HUES48 (cell line): ENCODE measurements around the gene DMRT3.
A peak's percentile ranks its signal among the peaks of the same experiment; 100 is the strongest.

Experiments
- H3K27ac ChIP-seq: one replicate; pipeline ENCODE4 v1.7.0; 2013; ENCODE audit warnings: low read depth, low read length, inconsistent platforms
- H3K27me3 ChIP-seq: 2 replicates; pipeline ENCODE4 v1.6.1; 2013; ENCODE audit warnings: mild to moderate bottlenecking, low read length; ENCODE audit not compliant: control insufficient read depth, insufficient read depth
- H3K36me3 ChIP-seq: 2 replicates; pipeline ENCODE4 v1.6.1; 2013; ENCODE audit warnings: low read length; ENCODE audit not compliant: control insufficient read depth, insufficient read depth
- H3K4me1 ChIP-seq: 2 replicates; pipeline ENCODE4 v1.6.1; 2013; ENCODE audit warnings: mild to moderate bottlenecking, low read length; ENCODE audit not compliant: control insufficient read depth, insufficient read depth
- H3K4me3 ChIP-seq: 2 replicates; pipeline ENCODE4 v1.5.1; 2013; ENCODE audit warnings: mild to moderate bottlenecking, low read depth, low read length
- H3K9ac ChIP-seq: 2 replicates; pipeline ENCODE4 v1.6.1; 2013; ENCODE audit warnings: mild to moderate bottlenecking, low read depth, low read length, moderate library complexity
- H3K9me3 ChIP-seq: 2 replicates; pipeline ENCODE4 v1.6.1; 2013; ENCODE audit warnings: low read length; ENCODE audit not compliant: control insufficient read depth, insufficient read depth

Gene DMRT3

DNA sequence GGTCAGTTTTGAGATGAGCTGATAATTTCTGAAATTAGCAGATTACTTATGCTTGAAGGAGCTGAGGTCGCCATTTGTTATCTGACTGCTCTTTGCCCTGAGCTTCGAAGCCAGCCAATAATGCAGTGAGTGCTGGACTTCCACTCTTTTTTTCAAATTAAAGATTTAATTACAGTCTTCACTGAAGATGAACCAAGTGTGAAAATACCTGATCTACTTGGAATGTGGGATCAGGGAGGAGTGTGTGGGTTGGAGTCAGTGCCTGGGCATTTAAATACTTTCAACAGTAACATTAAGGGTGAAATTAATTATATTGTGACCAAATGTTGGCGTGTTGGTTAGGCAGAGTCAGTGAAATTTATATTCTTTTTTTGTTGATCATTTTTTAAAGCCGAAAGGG is 23.9 kb upstream of the DMRT3 start:
- Histone ChIP-seq H3K27me3 (peaks cover 6% of the 10 kb centered on the region; the same call in 1 of the 2 replicates), H3K36me3 (no peaks in the 10 kb centered on the region), H3K4me3 (no peak overlapping the region), H3K27ac (no peak overlapping the region), H3K9ac (no peak overlapping the region), H3K4me1 (no peaks in the 10 kb centered on the region), H3K9me3 (no peaks in the 10 kb centered on the region)

DNA sequence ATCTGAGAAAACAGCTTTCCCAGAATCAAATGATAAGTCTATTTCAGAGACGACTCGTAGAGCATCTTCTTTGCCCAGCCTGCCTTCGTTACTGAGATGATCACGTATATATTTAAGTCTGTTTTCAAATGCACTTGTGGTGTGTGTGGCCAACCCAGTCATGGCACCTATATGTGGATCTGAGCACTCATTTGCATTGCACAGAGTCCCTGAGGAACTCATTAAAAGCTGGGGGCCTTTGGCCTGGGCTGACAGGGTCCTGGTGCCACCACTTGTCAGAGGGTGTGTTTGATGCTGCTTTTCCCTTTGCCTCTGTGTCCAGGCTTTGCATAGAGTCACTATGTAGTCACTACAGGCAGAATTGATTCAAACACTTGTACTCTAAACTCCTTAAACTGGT is 17.4 kb upstream of the DMRT3 start:
- Histone ChIP-seq H3K9me3 (no peaks in the 10 kb centered on the region), H3K4me1 (no peaks in the 10 kb centered on the region), H3K27ac (no peak overlapping the region), H3K36me3 (no peaks in the 10 kb centered on the region), H3K9ac (no peak overlapping the region), H3K4me3 (no peak overlapping the region), H3K27me3 (peaks cover 27% of the 10 kb centered on the region)

DNA sequence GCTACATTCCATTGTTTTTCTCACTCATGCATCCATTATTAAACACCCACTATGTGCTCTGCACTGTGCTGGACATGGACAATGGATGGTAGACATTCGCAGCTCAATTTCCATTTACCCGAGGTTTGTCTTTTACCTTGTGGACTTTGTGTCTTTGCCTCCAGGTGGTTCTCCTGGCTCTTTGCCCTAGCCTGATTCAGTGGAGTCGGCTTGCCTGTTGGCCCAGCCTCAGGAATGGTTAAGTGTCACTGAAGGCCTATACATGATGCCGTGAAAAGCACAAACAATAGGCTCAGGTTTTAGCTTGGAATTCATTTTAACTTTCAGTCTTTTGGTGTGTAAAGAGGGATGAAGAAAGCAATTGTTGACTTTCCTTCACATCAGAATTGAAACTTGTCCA is 16.5 kb upstream of the DMRT3 start:
- Histone ChIP-seq H3K4me3 (no peak overlapping the region), H3K9ac (no peak overlapping the region), H3K9me3 (no peaks in the 10 kb centered on the region), H3K27me3 (peaks cover 35% of the 10 kb centered on the region), H3K27ac (no peak overlapping the region), H3K4me1 (no peaks in the 10 kb centered on the region), H3K36me3 (no peaks in the 10 kb centered on the region)

DNA sequence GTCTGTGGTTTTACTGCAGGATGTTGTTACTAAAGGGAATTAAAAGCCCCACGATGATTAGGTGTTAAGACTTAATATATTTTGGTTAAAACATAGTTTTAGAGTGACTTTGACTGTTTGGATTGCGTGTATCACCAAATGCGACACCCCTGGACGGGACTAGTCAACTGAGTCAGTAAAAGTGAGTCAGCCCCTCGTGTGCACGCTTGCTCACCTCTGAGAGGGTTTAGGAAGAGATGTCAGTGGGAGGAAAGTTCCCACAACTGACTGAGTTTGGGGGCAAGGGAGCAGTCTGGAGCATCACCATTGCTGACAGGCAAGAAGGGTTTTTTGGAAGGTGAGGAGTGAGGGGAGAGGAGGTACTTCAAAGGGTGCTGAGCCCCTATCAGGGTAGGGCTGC is 14.4 kb upstream of the DMRT3 start:
- H3K9ac ChIP-seq: no peak overlapping the region
- H3K9me3 ChIP-seq: no peaks in the 10 kb centered on the region
- H3K36me3 ChIP-seq: no peaks in the 10 kb centered on the region
- peaks cover 56% of the 10 kb centered on the region for H3K27me3 ChIP-seq
- no peak overlapping the region for H3K27ac ChIP-seq
- 0 out of 2 replicates have a peak, but pooled peaks cover 3% of the 10 kb centered on the region for H3K4me1 ChIP-seq
- no peak overlapping the region for H3K4me3 ChIP-seq

DNA sequence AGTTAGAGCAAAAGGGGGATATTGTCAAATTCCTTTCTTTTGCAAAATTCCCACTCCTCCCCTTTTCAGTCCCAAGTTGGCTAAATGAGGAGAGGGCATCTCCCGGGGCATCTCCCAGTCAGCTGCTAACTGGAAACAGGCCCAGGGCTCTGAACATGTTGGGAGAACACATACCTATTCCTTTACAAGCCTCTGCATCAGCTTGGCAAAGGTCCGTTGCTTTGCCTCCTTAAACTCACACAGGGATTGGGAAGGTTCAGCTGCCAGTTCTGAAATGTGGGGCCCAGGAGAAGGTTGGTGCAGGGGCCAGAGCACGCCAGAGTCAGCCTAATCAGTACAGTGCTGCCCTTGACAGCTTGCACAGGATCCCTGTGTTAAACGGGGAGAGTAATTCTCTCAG is 11.0 kb upstream of the DMRT3 start:
- no peaks in the 10 kb centered on the region for H3K9me3 ChIP-seq
- H3K27ac ChIP-seq: no peak overlapping the region
- no peaks in the 10 kb centered on the region for H3K36me3 ChIP-seq
- H3K27me3 ChIP-seq: peaks cover 91% of the 10 kb centered on the region
- H3K4me1 ChIP-seq: peaks cover 19% of the 10 kb centered on the region; the same call in 1 of the 2 replicates
- H3K9ac ChIP-seq: no peak overlapping the region
- H3K4me3 ChIP-seq: no peak overlapping the region

DNA sequence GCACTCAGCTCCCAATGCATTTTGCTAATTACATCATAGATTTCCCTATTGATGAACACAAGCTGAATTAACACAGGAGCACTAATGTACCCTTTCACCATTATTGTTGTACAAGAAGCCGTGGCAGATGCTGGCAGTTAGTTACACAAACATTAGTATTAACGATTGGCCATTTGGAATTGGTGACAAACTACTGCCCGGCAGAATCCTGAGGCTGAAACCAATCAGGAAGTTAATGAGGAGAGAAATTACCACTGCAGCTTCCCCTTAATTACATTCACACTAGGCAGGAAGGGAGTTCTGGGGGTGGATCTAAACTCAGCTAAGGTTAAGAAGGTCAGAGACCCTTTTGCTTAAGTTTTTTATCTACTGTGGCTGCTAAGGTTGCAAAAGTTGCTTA is 9.6 kb upstream of the DMRT3 start:
- H3K4me3 ChIP-seq: no peak overlapping the region
- peaks cover 95% of the 10 kb centered on the region for H3K27me3 ChIP-seq

DNA sequence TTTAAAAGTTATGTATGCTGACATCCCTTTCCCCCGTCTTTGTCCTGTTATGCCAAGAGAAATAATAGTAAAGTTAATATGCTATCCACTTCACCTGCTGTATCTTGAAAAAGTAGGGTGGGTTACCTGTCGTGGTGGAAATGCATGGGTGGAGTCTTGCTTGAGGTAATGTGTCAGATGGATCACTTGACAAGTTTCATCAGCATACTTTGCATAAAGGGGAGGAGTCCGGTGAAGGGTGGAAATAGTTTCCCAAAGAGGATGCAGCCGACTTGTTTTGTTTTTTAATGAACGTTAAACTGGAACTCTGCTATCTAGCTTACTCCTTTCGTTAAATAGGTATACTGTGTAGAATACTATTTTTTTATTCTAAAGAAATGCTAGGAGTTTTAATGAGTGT is 9.0 kb upstream of the DMRT3 start:
- H3K4me1 ChIP-seq: peaks cover 20% of the 10 kb centered on the region; the same call in 1 of the 2 replicates
- H3K27ac ChIP-seq: no peak overlapping the region
- H3K27me3 ChIP-seq: peaks cover 96% of the 10 kb centered on the region
- no peaks in the 10 kb centered on the region for H3K9me3 ChIP-seq
- no peak overlapping the region for H3K9ac ChIP-seq
- no peaks in the 10 kb centered on the region for H3K36me3 ChIP-seq
- H3K4me3 ChIP-seq: peak overlapping the region; percentile 27

More for the DNA sequence above, 9.6 kb upstream of the DMRT3 start:
- Histone ChIP-seq H3K9me3 (no peaks in the 10 kb centered on the region), H3K36me3 (no peaks in the 10 kb centered on the region), H3K27ac (no peak overlapping the region), H3K4me1 (peaks cover 20% of the 10 kb centered on the region; the same call in 1 of the 2 replicates), H3K9ac (no peak overlapping the region)

- Histone ChIP-seq H3K36me3 (no peaks in the 10 kb centered on the region), H3K4me3 (peak overlapping the region; percentile 27)
Observed at GRCh38 chr9:967903-968641, 8.4 kb upstream of the DMRT3 start.

DNA sequence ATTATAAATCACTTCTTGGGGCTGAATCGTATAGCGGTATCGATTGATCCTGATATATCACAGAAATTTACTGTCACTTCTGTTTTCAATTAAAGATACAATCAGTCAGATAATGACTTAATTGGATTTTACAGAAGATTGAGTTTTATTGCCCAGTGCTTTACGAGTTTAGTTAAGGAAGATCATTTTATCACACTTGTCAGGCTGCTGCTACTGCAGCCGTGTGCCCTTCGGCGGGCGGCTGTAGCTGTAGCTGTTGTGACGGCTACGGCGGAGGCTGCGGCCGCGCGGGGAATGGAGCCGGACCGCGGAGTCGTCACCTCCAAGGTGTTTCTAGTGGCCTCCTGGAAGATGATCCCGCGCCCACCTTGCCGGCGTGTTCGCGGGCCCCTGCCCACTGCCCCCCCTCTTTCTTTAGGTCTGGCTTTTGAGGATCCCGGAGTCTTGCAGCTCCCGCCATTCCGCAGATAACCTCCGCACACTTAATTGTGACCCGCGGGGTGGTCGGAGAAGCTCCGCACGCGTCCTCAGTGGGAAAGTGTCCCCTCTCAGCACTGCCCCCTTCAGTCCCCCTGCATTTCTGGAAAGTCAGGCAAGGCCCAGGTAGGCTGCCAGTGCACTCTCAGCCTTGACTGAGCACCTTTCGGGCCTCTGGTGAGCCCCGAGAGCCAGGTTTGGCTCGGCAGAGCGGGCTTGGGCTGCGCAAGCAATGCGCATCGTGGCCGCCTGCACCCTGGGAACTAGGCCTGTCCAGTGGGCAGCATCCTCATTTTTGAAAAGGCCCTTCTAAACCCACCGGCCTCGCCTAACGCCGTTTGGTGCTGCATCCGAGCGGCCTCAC is 6.9 kb upstream of the DMRT3 start:
- Histone ChIP-seq H3K9me3 (no peaks in the 10 kb centered on the region), H3K4me1 (peaks cover 32% of the 10 kb centered on the region; the same call in 1 of the 2 replicates), H3K36me3 (no peaks in the 10 kb centered on the region), H3K9ac (no peak overlapping the region), H3K27ac (no peak overlapping the region), H3K27me3 (peaks cover 98% of the 10 kb centered on the region), H3K4me3 (peak overlapping the region; percentile 27; the same call in 1 of the 2 replicates)

More at GRCh38 chr9:967903-968641, 8.4 kb upstream of the DMRT3 start:
- Histone ChIP-seq H3K9ac (no peak overlapping the region), H3K9me3 (no peaks in the 10 kb centered on the region), H3K4me1 (peaks cover 24% of the 10 kb centered on the region; the same call in 1 of the 2 replicates), H3K27ac (no peak overlapping the region), H3K27me3 (peaks cover 97% of the 10 kb centered on the region)

DNA sequence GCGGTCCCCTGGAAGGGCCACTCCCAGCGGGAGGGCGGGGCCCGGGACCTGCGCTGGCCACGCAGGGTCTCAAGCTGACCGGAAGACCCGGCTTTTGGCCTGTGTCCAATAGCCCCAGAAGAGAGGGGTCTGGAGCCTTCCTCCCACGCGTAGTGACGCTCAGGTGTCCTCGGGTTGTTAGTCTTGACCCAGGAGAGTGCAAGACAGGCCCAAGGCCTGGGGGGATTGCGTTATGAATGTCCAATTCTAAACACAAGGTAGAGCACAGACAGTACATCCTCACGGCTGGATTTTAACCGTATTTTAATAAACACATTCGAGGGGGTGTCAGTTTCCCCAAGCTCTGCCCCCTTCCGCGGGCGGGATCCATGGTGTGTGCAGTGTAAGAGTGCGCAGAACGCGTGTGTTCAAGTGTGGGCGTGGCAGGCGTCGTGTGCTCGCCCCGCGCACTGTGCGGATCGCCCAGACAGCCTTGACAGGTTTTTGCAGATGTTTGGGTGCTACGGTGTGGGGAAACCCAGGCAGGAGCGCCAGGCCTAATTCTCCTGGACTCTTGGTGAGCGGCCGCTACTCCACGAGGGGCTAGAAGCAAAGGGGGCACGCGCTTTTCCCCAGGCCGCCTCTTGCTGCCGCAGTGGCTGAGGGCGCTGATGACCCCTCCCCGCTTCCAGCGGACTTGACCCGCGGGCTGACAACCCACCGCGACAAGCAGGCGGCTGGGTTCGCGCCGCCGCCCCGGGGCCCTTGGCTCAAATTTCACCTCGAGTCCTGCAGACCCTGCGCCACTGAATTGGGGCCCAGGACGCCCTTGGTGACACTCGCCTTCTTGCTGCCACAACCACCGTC is 6.1 kb upstream of the DMRT3 start:
- H3K27me3 ChIP-seq: peaks cover 98% of the 10 kb centered on the region

More for the DNA sequence above, 6.1 kb upstream of the DMRT3 start:
- no peaks in the 10 kb centered on the region for H3K36me3 ChIP-seq
- no peaks in the 10 kb centered on the region for H3K9me3 ChIP-seq
- H3K27ac ChIP-seq: no peak overlapping the region
- peak overlapping the region; percentile 27; the same call in 1 of the 2 replicates for H3K4me3 ChIP-seq
- peaks cover 35% of the 10 kb centered on the region; the same call in 1 of the 2 replicates for H3K4me1 ChIP-seq
- H3K9ac ChIP-seq: no peak overlapping the region
